Upper lobe of right lung (tissue), 1 donor: ENCODE data around the gene ERAS. TPM values are rescaled to one million over a fixed set of nuclear protein-coding genes. Genes with fewer than 3 reads are reported as not detected.

ENCODE experiments used
- ATAC-seq: fragments of 200-7000 bp; cut with Tn5 transposase; one replicate; pipeline ENCODE4 v1.9.1; 2020; ENCODE audit warnings: mild to moderate bottlenecking, moderate library complexity
- DNase-seq: peaks from one replicate; pipeline ENCODE4 v3.0.0-alpha.2; 2020
- H3K27ac ChIP-seq: fragments of 200-600 bp; one replicate; pipeline ENCODE4 v1.8.0; 2022
- H3K27me3 ChIP-seq: fragments of 200-600 bp; one replicate; pipeline ENCODE4 v1.8.0; 2022; ENCODE audit warnings: mild to moderate bottlenecking
- H3K36me3 ChIP-seq: fragments of 200-600 bp; one replicate; pipeline ENCODE4 v1.8.0; 2022
- H3K4me1 ChIP-seq: fragments of 200-600 bp; one replicate; pipeline ENCODE4 v1.8.0; 2022
- H3K4me3 ChIP-seq: fragments of 200-600 bp; one replicate; pipeline ENCODE4 v1.8.0; 2022; ENCODE audit warnings: mild to moderate bottlenecking
- H3K9me3 ChIP-seq: fragments of 200-600 bp; one replicate; pipeline ENCODE4 v1.8.0; 2022
- intact Hi-C: fragments of 100-400 bp; cut with DNase I; formaldehyde crosslinking; loops from one replicate; pipeline ENCODE4 v1.11.0; 2022
- total RNA-seq: library from RNA; stranded (reverse); fragmentation: NEBNext Ultra II Directional; extraction: Animal tissue kit (Norgen Biotek cat#: 25700); gene quantifications from one replicate; pipeline ENCODE4 v1.2.1, GENCODE V29; 2021
- TF ChIP-seq, protein P1 (sequence below): fragments of 200-600 bp; IDR thresholded peaks from one replicate; pipeline ENCODE4 v1.8.0; 2022; ENCODE audit warnings: antibody characterized with exemption
- donor health status: DM: no; HTN: yes; CAD: no; lungs with severe emphysema.

ERAS gene
- total RNA-seq, 1 donor from 2014 or later: not detected

DNA sequence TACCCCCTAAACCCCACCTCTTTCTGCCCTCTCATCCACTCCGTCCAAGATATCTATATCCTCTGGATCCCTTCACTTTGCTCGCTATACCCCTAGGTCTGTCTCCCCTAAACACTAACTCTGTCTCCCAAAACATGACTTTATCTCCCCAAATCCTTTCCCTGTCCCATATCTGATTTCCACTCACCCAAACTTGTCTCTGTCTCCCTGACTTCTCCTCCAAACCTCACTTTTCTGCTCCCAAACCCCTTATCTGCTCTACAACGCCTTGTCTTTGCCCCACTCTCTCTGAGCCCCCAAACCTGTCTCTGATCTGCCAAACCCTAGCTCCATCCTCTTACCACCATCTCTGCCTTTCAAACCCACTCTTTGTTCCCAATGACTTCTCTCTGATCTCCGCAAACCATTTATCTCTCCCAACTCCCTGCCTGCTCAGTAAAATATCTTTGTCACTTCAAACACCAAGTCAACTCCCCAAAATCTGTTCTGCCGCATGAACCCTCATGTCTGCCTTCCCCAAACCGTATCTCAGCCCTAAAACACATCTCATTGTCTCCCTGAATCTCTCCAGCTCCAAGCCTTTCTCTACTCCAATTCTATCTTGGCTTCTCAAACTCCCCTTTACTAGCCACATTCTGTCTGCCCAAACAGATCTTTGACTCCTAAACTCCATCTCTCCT is 39.3 kb upstream of the ERAS start:
- TF ChIP-seq, protein P1, sequence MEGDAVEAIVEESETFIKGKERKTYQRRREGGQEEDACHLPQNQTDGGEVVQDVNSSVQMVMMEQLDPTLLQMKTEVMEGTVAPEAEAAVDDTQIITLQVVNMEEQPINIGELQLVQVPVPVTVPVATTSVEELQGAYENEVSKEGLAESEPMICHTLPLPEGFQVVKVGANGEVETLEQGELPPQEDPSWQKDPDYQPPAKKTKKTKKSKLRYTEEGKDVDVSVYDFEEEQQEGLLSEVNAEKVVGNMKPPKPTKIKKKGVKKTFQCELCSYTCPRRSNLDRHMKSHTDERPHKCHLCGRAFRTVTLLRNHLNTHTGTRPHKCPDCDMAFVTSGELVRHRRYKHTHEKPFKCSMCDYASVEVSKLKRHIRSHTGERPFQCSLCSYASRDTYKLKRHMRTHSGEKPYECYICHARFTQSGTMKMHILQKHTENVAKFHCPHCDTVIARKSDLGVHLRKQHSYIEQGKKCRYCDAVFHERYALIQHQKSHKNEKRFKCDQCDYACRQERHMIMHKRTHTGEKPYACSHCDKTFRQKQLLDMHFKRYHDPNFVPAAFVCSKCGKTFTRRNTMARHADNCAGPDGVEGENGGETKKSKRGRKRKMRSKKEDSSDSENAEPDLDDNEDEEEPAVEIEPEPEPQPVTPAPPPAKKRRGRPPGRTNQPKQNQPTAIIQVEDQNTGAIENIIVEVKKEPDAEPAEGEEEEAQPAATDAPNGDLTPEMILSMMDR: no peak
- ATAC-seq (no peak), DNase-seq (no peak)
- no peaks in the 10 kb centered on the region for H3K36me3 ChIP-seq
- no peaks in the 10 kb centered on the region for H3K9me3 ChIP-seq
- no peaks in the 10 kb centered on the region for H3K27me3 ChIP-seq
- no peaks in the 10 kb centered on the region for H3K4me1 ChIP-seq
- intact Hi-C loops: no loop called here
- no peak overlapping the region for H3K27ac ChIP-seq
- no peak overlapping the region for H3K4me3 ChIP-seq

DNA sequence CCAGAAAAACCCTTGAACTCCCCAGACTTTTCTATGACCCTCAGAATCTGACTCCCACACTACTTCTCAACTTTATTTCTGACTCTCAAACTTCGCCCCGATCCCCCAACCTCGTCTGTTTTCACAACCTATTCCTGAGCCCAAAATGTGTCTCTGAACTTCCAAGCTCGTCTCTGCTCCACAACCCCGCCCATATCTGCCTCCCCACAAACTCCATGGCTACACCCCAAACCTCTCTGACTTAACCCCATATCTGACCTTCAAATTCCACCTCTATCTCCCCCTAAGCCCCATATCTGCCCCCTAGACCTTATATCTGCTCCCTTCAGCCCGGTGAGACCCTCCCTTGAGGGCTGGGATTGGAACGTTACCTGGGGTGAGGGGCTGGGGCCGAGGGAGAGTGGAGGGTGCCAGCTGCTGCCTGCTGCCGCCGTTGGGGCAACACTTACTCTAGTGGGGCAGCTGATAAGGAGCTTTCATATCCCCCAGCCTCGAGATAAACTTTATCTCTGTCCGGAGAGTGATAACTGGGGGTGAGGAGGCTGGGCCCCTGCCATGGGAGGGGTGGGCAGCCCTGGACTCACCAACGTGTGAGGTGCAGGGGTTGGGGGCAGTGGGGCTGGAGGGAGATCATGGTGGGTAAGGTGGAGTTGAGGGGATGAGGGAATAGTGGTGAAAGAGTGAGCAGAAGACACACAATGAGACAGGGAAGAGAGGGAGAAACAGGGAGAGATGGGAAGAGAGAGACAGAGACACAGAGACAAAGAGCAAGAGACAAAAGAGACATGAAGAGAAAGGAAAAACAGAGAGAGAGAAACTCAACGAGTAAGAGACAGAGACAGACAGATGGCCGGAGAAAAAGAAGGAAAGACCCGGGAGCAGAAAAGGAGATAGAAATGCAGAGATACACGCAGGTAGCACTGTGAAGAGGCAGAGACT is 38.5 kb upstream of the ERAS start:
- ATAC-seq: no peak
- Histone ChIP-seq H3K4me3 (no peak overlapping the region), H3K36me3 (no peaks in the 10 kb centered on the region), H3K27me3 (no peaks in the 10 kb centered on the region), H3K4me1 (no peaks in the 10 kb centered on the region), H3K9me3 (no peaks in the 10 kb centered on the region), H3K27ac (no peak overlapping the region)
- DNase-seq: no peak
- TF ChIP-seq, protein P1: no peak
- intact Hi-C loops: no loop called here

DNA sequence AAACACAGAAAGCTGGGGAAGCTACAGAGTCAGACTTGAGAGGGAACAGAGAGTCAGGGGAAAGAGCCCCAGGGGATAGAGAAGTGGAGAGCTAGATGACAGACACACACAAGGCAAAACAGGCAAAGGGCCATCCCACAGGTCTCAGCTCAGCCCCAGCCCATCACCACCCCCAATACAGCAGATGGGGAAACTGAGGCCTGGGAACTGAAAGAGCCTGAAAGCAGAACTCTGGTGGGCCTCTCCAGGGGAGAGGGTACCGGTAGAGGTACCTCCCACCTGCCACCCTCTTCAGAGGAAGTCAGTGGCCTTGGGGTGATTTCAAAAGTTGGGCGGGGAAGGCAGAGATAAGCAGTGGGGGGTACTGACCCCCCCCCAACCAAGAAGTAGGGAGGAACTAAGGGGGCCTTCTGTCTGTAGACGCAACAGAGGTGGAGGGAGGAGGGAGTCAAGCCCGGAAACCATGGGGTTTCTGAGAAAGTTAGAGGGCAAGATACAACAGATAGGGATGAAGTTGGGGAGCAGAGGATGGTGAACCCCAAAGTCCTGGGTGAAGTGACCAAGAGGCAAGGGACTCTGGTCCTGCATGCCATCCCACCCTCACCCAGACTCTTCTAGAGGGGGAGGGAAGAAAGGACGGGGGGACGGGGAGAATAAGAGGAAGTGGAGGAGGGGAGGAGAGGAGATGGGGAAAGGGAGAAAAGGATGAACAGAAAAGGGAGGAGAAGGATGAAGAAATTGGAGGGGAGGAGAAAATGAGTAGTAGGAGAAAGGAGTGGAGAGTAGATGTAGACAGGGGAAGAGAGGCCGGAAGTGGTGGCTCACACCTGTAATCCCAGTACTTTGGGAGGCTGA is 36.7 kb upstream of the ERAS start:
- DNase-seq (no peak), ATAC-seq (no peak)
- Histone ChIP-seq H3K27ac (no peak overlapping the region), H3K9me3 (no peaks in the 10 kb centered on the region), H3K36me3 (no peaks in the 10 kb centered on the region), H3K27me3 (no peaks in the 10 kb centered on the region), H3K4me3 (no peak overlapping the region), H3K4me1 (no peaks in the 10 kb centered on the region)
- intact Hi-C loops: no loop called here
- TF ChIP-seq, protein P1: no peak

DNA sequence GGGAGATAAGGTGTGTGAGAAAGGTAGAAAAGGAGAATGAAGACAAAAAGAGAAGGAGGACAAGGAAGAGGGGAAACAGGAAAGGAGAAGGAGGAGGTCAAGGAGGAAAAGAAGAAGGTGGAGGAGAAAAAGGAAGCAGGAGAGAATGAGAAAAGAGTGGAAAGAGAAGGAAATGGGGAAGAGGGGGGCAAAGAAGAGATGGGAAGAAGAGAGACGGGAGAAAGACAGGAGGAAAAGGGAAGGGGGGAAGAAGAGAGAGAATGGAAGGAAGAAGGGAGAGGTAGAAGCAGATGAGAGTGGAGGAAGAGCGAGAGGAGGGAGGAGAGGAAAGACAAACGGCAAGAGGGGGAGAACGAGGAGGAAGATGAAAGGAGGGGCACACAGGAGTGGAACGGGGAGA is 35.8 kb upstream of the ERAS start:
- Histone ChIP-seq H3K27ac (no peak overlapping the region), H3K9me3 (no peaks in the 10 kb centered on the region), H3K4me3 (no peak overlapping the region), H3K27me3 (no peaks in the 10 kb centered on the region), H3K36me3 (no peaks in the 10 kb centered on the region), H3K4me1 (no peaks in the 10 kb centered on the region)
- DNase-seq: no peak
- TF ChIP-seq, protein P1: no peak
- intact Hi-C loops: no loop called here
- ATAC-seq: no peak

DNA sequence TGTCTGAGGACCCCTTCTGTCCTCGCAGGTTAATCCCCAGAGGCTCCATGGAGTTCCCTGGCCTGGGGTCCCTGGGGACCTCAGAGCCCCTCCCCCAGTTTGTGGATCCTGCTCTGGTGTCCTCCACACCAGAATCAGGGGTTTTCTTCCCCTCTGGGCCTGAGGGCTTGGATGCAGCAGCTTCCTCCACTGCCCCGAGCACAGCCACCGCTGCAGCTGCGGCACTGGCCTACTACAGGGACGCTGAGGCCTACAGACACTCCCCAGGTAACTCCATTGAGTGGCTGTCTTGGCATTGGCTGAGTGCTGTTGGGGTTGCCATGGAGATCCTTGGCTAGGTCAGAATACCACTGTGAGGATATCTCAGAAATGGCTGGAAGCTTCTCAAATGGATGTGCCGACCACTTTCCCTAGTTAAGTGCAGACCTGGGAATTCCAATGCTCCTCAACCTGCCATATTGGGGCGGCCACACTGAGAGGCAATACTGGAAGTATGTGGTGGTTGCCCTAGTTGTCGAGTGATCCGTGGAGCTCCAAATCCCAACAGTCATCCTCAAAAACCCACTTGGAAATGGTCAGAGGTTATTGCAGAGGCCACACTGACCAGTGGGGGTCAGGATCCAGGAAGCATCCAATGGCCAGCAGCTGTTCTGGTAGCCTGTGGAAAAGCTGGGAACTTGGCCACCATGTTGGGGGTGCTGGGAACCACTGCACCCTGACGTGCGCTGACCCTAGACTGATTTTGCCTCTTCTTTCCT is 35.1 kb upstream of the ERAS start:
- no peaks in the 10 kb centered on the region for H3K9me3 ChIP-seq
- no peaks in the 10 kb centered on the region for H3K4me1 ChIP-seq
- H3K36me3 ChIP-seq: no peaks in the 10 kb centered on the region
- TF ChIP-seq, protein P1: no peak
- no peak overlapping the region for H3K4me3 ChIP-seq
- no peak overlapping the region for H3K27ac ChIP-seq
- DNase-seq (no peak), ATAC-seq (no peak)
- H3K27me3 ChIP-seq: no peaks in the 10 kb centered on the region
- intact Hi-C loops: no loop called here
